ENCODE results near the gene NOL12.
A peak's percentile ranks its signal among the peaks of the same experiment; 100 is the strongest.
"Not testable (repeated sequence)": the region's sequence is repeated elsewhere in the genome, so short reads cannot be mapped to it uniquely, and the experiment has no call there.

NOL12 gene

GRCh38 chr22:37681001-37681424 lies 5.1 kb upstream of the NOL12 start:
- peak; percentile 81 for DNase-seq (ENCODE audit: low read depth)
- no peak overlapping the region for H3K4me3 ChIP-seq (ENCODE audit: control insufficient read depth, low read depth, low read length)
- no peak for TF ChIP-seq CTCF (conservative IDR thresholded peaks at IDR 0.05; ENCODE audit: control insufficient read depth, insufficient read depth, low read depth, low read length)

- H3K4me3 ChIP-seq (ENCODE audit: control insufficient read depth, low read depth, low read length) = no peak overlapping the region
- peak; percentile 93 for TF ChIP-seq CTCF (conservative IDR thresholded peaks at IDR 0.05; ENCODE audit: control insufficient read depth, insufficient read depth, low read depth, low read length)
Observed at GRCh38 chr22:37681556-37682049, 4.5 kb upstream of the NOL12 start.

GRCh38 chr22:37684803-37685615 lies 1.1 kb upstream of the NOL12 start:
- DNase-seq (ENCODE audit: low read depth) = no peak
- TF ChIP-seq CTCF (conservative IDR thresholded peaks at IDR 0.05; ENCODE audit: control insufficient read depth, insufficient read depth, low read depth, low read length) = no peak
- no peak overlapping the region for H3K4me3 ChIP-seq (ENCODE audit: control insufficient read depth, low read depth, low read length)

More at GRCh38 chr22:37681556-37682049, 4.5 kb upstream of the NOL12 start:
- DNase-seq (ENCODE audit: low read depth) = peak; percentile 89

GRCh38 chr22:37690407-37690806 lies 4.3 kb downstream of the NOL12 start:
- no peak for TF ChIP-seq CTCF (conservative IDR thresholded peaks at IDR 0.05; ENCODE audit: control insufficient read depth, insufficient read depth, low read depth, low read length)
- DNase-seq (ENCODE audit: low read depth) = no peak
- no peak overlapping the region for H3K4me3 ChIP-seq (ENCODE audit: control insufficient read depth, low read depth, low read length)

GRCh38 chr22:37690901-37691504 lies 4.9 kb downstream of the NOL12 start:
- no peak for TF ChIP-seq CTCF (conservative IDR thresholded peaks at IDR 0.05; ENCODE audit: control insufficient read depth, insufficient read depth, low read depth, low read length)
- no peak for DNase-seq (ENCODE audit: low read depth)
- no peak overlapping the region for H3K4me3 ChIP-seq (ENCODE audit: control insufficient read depth, low read depth, low read length)

- no peak for TF ChIP-seq CTCF (conservative IDR thresholded peaks at IDR 0.05; ENCODE audit: control insufficient read depth, insufficient read depth, low read depth, low read length)
- no peak for DNase-seq (ENCODE audit: low read depth)
- H3K4me3 ChIP-seq (ENCODE audit: control insufficient read depth, low read depth, low read length) = no peak overlapping the region
Observed at GRCh38 chr22:37692627-37693285, 6.6 kb downstream of the NOL12 start.

GRCh38 chr22:37694131-37694530 lies 8.0 kb downstream of the NOL12 start:
- not testable (repeated sequence) for H3K4me3 ChIP-seq (ENCODE audit: control insufficient read depth, low read depth, low read length); DNase-seq (ENCODE audit: low read depth)

- not testable (repeated sequence) for DNase-seq (ENCODE audit: low read depth)
- peak overlapping the region; percentile 30 for H3K4me3 ChIP-seq (ENCODE audit: control insufficient read depth, low read depth, low read length)
Observed at GRCh38 chr22:37696260-37696656, 10.1 kb downstream of the NOL12 start.

Measured in fibroblast of mammary gland (primary cell).